ENCODE data around the gene POU2AF1. TPM values are rescaled to one million over a fixed set of nuclear protein-coding genes. Genes with fewer than 3 reads are reported as not detected.

Gene POU2AF1
- total RNA-seq, 1 donor from 2014 or later = not detected

- Mint-ChIP-seq H3K9me3 (no peaks in the 10 kb centered on the region), H3K4me3 (no peak overlapping the region), H3K27me3 (ENCODE audit: low read depth) (peaks cover 12% of the 10 kb centered on the region), H3K27ac (no peak overlapping the region), H3K4me1 (peaks cover 29% of the 10 kb centered on the region), H3K36me3 (no peaks in the 10 kb centered on the region)
- peak; percentile 27 for TF ChIP-seq CTCF (IDR thresholded peaks at IDR 0.05; ENCODE audit: unreplicated experiment)
- peak in 1 of 2 experiments; percentile 75 for DNase-seq (ENCODE audit: low spot score in 2 of 2, unreplicated experiment in 2 of 2)
These were observed 43.6 kb upstream of the POU2AF1 start for GRCh38 chr11:111422494-111423249.

- TF ChIP-seq CTCF (IDR thresholded peaks at IDR 0.05; ENCODE audit: unreplicated experiment) = no peak
- H3K4me3 Mint-ChIP-seq = no peak overlapping the region
- H3K36me3 Mint-ChIP-seq = no peaks in the 10 kb centered on the region
- peaks cover 12% of the 10 kb centered on the region for H3K27me3 Mint-ChIP-seq (ENCODE audit: low read depth)
- H3K4me1 Mint-ChIP-seq = peaks cover 15% of the 10 kb centered on the region
- H3K27ac Mint-ChIP-seq = no peak overlapping the region
- H3K9me3 Mint-ChIP-seq = no peaks in the 10 kb centered on the region
- no peak for DNase-seq (ENCODE audit: low spot score in 2 of 2, unreplicated experiment in 2 of 2)
These were observed 42.2 kb upstream of the POU2AF1 start for GRCh38 chr11:111421251-111421650.

GRCh38 chr11:111419641-111420327 is 40.7 kb upstream of the POU2AF1 start:
- TF ChIP-seq CTCF (IDR thresholded peaks at IDR 0.05; ENCODE audit: unreplicated experiment) = no peak
- H3K9me3 Mint-ChIP-seq = no peaks in the 10 kb centered on the region
- no peak for DNase-seq (ENCODE audit: low spot score in 2 of 2, unreplicated experiment in 2 of 2)
- peaks cover 12% of the 10 kb centered on the region for H3K27me3 Mint-ChIP-seq (ENCODE audit: low read depth)
- H3K36me3 Mint-ChIP-seq = no peaks in the 10 kb centered on the region
- H3K4me3 Mint-ChIP-seq = no peak overlapping the region
- peaks cover 6% of the 10 kb centered on the region for H3K4me1 Mint-ChIP-seq
- no peak overlapping the region for H3K27ac Mint-ChIP-seq

- Mint-ChIP-seq H3K4me3 (no peak overlapping the region), H3K27me3 (ENCODE audit: low read depth) (peaks cover 18% of the 10 kb centered on the region), H3K4me1 (peaks cover 3% of the 10 kb centered on the region), H3K9me3 (no peaks in the 10 kb centered on the region), H3K27ac (no peak overlapping the region), H3K36me3 (no peaks in the 10 kb centered on the region)
- no peak for TF ChIP-seq CTCF (IDR thresholded peaks at IDR 0.05; ENCODE audit: unreplicated experiment)
- no peak for DNase-seq (ENCODE audit: low spot score in 2 of 2, unreplicated experiment in 2 of 2)
These were observed 40.1 kb upstream of the POU2AF1 start for GRCh38 chr11:111419181-111419580.

- no peak for TF ChIP-seq CTCF (IDR thresholded peaks at IDR 0.05; ENCODE audit: unreplicated experiment)
- Mint-ChIP-seq H3K4me1 (no peaks in the 10 kb centered on the region), H3K36me3 (no peaks in the 10 kb centered on the region), H3K27ac (no peak overlapping the region), H3K9me3 (no peaks in the 10 kb centered on the region), H3K27me3 (ENCODE audit: low read depth) (peaks cover 20% of the 10 kb centered on the region), H3K4me3 (no peak overlapping the region)
- no peak for DNase-seq (ENCODE audit: low spot score in 2 of 2, unreplicated experiment in 2 of 2)
These were observed 39.3 kb upstream of the POU2AF1 start for GRCh38 chr11:111418436-111418787.
